PC-3 (cell line): ENCODE data around the gene SH3PXD2A.

ENCODE experiments used
- EZH2 ChIP-seq: fragments of 300-600 bp; sonication (generic); IDR thresholded peaks from one replicate; pipeline ENCODE4 v1.6.1; 2017; ENCODE audit warnings: antibody characterized with exemption, mild to moderate bottlenecking, low read length; ENCODE audit not compliant: unreplicated experiment
- EZH2phosphoT487 ChIP-seq: fragments of 300-600 bp; sonication (generic); IDR thresholded peaks from 2 replicates; pipeline ENCODE4 v1.6.1; 2018; ENCODE audit warnings: mild to moderate bottlenecking, antibody characterized with exemption, low read length, borderline replicate concordance
- TF ChIP-seq, protein P1 (sequence below): fragments of 300-600 bp; sonication (generic); conservative IDR thresholded peaks from 2 replicates; pipeline ENCODE4 v1.5.1; 2017; ENCODE audit warnings: antibody characterized with exemption, low read depth, mild to moderate bottlenecking, low read length

DNA sequence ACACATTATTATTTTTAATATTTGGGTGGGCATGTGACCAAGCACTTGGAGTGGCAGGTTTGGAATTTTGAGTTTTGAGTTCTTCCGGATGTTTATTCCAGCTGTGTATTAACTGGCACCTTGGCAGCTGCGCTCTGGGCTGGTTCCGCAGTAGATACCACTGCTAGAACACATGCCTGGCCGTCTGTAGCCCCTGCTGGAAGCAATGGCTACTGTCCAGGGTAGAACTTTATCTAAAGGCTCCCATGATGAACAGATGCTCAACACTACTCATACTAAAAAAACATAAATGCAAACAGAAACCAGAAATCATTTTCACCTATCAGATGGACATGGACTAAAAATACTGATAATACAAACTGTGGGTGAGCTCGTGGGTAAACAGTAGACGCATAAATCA is 19.4 kb upstream of the SH3PXD2A start:
- TF ChIP-seq, protein P1, sequence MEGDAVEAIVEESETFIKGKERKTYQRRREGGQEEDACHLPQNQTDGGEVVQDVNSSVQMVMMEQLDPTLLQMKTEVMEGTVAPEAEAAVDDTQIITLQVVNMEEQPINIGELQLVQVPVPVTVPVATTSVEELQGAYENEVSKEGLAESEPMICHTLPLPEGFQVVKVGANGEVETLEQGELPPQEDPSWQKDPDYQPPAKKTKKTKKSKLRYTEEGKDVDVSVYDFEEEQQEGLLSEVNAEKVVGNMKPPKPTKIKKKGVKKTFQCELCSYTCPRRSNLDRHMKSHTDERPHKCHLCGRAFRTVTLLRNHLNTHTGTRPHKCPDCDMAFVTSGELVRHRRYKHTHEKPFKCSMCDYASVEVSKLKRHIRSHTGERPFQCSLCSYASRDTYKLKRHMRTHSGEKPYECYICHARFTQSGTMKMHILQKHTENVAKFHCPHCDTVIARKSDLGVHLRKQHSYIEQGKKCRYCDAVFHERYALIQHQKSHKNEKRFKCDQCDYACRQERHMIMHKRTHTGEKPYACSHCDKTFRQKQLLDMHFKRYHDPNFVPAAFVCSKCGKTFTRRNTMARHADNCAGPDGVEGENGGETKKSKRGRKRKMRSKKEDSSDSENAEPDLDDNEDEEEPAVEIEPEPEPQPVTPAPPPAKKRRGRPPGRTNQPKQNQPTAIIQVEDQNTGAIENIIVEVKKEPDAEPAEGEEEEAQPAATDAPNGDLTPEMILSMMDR = no peak
- no peak for TF ChIP-seq EZH2phosphoT487
- no peak for TF ChIP-seq EZH2
